T1000 (cell line): ENCODE measurements around the gene DDIT3.

ENCODE experiments used
- DNase-seq: peaks from one replicate; lab custom pipeline; 2025; ENCODE audit warnings: mixed read lengths; lab: John Stamatoyannopoulos, UW

DDIT3 gene

GRCh38 chr12:57485695-57486094 is 34.6 kb downstream of the DDIT3 start:
- no peak for DNase-seq

- no peak for DNase-seq
Measured at GRCh38 chr12:57483466-57483865, 36.8 kb downstream of the DDIT3 start.

GRCh38 chr12:57481671-57482070 is 38.6 kb downstream of the DDIT3 start:
- DNase-seq, result no peak

GRCh38 chr12:57479376-57480115 is 40.8 kb downstream of the DDIT3 start, which contains the start of gene ARHGAP9:
Gene ARHGAP9, minus strand, starts transcription at chr12:57479866. Its CDS starts 460 bp downstream, at chr12:57479406.
- DNase-seq, result no peak

GRCh38 chr12:57479043-57479375 is 41.3 kb downstream of the DDIT3 start:
- no peak for DNase-seq

- no peak for DNase-seq
Measured at GRCh38 chr12:57477710-57478681, 42.3 kb downstream of the DDIT3 start.

- DNase-seq, result no peak
Measured at GRCh38 chr12:57476993-57477709, 43.2 kb downstream of the DDIT3 start.

GRCh38 chr12:57476162-57476992 is 43.9 kb downstream of the DDIT3 start:
- DNase-seq, result no peak

GRCh38 chr12:57475271-57476161 is 44.8 kb downstream of the DDIT3 start:
- DNase-seq, result no peak

- no peak for DNase-seq
Measured at GRCh38 chr12:57474862-57475261, 45.5 kb downstream of the DDIT3 start.

GRCh38 chr12:57474430-57474829 is 45.9 kb downstream of the DDIT3 start:
- no peak for DNase-seq

- DNase-seq, result no peak
Measured at GRCh38 chr12:57473886-57474285, 46.4 kb downstream of the DDIT3 start.

GRCh38 chr12:57473392-57473791 is 46.9 kb downstream of the DDIT3 start:
- DNase-seq, result no peak

GRCh38 chr12:57472391-57472790 is 47.9 kb downstream of the DDIT3 start:
- DNase-seq, result no peak

GRCh38 chr12:57471661-57472060 is 48.7 kb downstream of the DDIT3 start:
- DNase-seq, result no peak

GRCh38 chr12:57470970-57471656 is 49.2 kb downstream of the DDIT3 start:
- DNase-seq, result no peak

GRCh38 chr12:57470286-57470969 is 49.9 kb downstream of the DDIT3 start:
- DNase-seq, result no peak

- no peak for DNase-seq
Measured at GRCh38 chr12:57469296-57470164, 50.8 kb downstream of the DDIT3 start.
